ENCODE data around the gene RUNX3.

RUNX3 gene

GRCh38 chr1:24862775-24863483 is 67.1 kb downstream of the RUNX3 start:
- H3K4me3 ChIP-seq (ENCODE audit: low read depth, low read length) = no peak overlapping the region
- no peak for TF ChIP-seq CTCF (IDR thresholded peaks at IDR 0.05; ENCODE audit: borderline replicate concordance, insufficient read depth, low read depth, low read length)

GRCh38 chr1:24861821-24862727 is 68.0 kb downstream of the RUNX3 start:
- no peak for TF ChIP-seq CTCF (IDR thresholded peaks at IDR 0.05; ENCODE audit: borderline replicate concordance, insufficient read depth, low read depth, low read length)
- no peak overlapping the region for H3K4me3 ChIP-seq (ENCODE audit: low read depth, low read length)

- H3K4me3 ChIP-seq (ENCODE audit: low read depth, low read length) = no peak overlapping the region
- TF ChIP-seq CTCF (IDR thresholded peaks at IDR 0.05; ENCODE audit: borderline replicate concordance, insufficient read depth, low read depth, low read length) = no peak
These were observed 69.2 kb downstream of the RUNX3 start for GRCh38 chr1:24860841-24861240.

GRCh38 chr1:24859063-24860010 is 70.7 kb downstream of the RUNX3 start:
- TF ChIP-seq CTCF (IDR thresholded peaks at IDR 0.05; ENCODE audit: borderline replicate concordance, insufficient read depth, low read depth, low read length) = no peak
- H3K4me3 ChIP-seq (ENCODE audit: low read depth, low read length) = no peak overlapping the region

GRCh38 chr1:24858277-24858676 is 71.8 kb downstream of the RUNX3 start:
- H3K4me3 ChIP-seq (ENCODE audit: low read depth, low read length) = no peak overlapping the region
- TF ChIP-seq CTCF (IDR thresholded peaks at IDR 0.05; ENCODE audit: borderline replicate concordance, insufficient read depth, low read depth, low read length) = no peak

GRCh38 chr1:24857507-24858133 is 72.5 kb downstream of the RUNX3 start:
- H3K4me3 ChIP-seq (ENCODE audit: low read depth, low read length) = no peak overlapping the region
- no peak for TF ChIP-seq CTCF (IDR thresholded peaks at IDR 0.05; ENCODE audit: borderline replicate concordance, insufficient read depth, low read depth, low read length)
